CD4-positive, alpha-beta T cell treated with Interleukin-4 for 4 hours (primary cell): ENCODE measurements around the gene RNF38.
"Not testable (repeated sequence)": the region's sequence is repeated elsewhere in the genome, so short reads cannot be mapped to it uniquely, and the experiment has no call there.

ENCODE experiments used
- DNase-seq: peaks from one replicate; pipeline ENCODE4 v3.0.0-alpha.2; 2020

Gene RNF38

GRCh38 chr9:36402536-36402935 lies 2.5 kb upstream of the RNF38 start:
- no peak for DNase-seq

- DNase-seq, result no peak
These were observed 1.9 kb upstream of the RNF38 start for GRCh38 chr9:36401897-36402480.

GRCh38 chr9:36401164-36401740 lies 1.2 kb upstream of the RNF38 start:
- no peak for DNase-seq

- DNase-seq, result peak; percentile 87
These were observed 479 bp upstream of the RNF38 start for GRCh38 chr9:36400332-36401163.

- no peak for DNase-seq
These were observed 1.3 kb downstream of the RNF38 start for GRCh38 chr9:36398745-36399144.

GRCh38 chr9:36396985-36397384 lies 3.1 kb downstream of the RNF38 start:
- no peak for DNase-seq

- no peak for DNase-seq
These were observed 7.6 kb downstream of the RNF38 start for GRCh38 chr9:36392489-36392888.

GRCh38 chr9:36389590-36389989 lies 10.5 kb downstream of the RNF38 start:
- DNase-seq, result no peak

GRCh38 chr9:36386396-36386965 lies 13.6 kb downstream of the RNF38 start:
- not testable (repeated sequence) for DNase-seq

- DNase-seq, result no peak
These were observed 17.6 kb downstream of the RNF38 start for GRCh38 chr9:36382484-36382883.

- DNase-seq, result no peak
These were observed 35.5 kb downstream of the RNF38 start for GRCh38 chr9:36364577-36364976.

GRCh38 chr9:36363448-36363847 lies 36.6 kb downstream of the RNF38 start:
- no peak for DNase-seq

GRCh38 chr9:36358486-36358885 lies 41.6 kb downstream of the RNF38 start:
- no peak for DNase-seq

- no peak for DNase-seq
These were observed 42.4 kb downstream of the RNF38 start for GRCh38 chr9:36357639-36358038.

GRCh38 chr9:36346569-36346968 lies 53.5 kb downstream of the RNF38 start:
- no peak for DNase-seq

GRCh38 chr9:36345103-36345846 lies 54.8 kb downstream of the RNF38 start:
- no peak for DNase-seq

GRCh38 chr9:36341936-36342577 lies 58.0 kb downstream of the RNF38 start:
- no peak for DNase-seq

- no peak for DNase-seq
These were observed 62.2 kb downstream of the RNF38 start for GRCh38 chr9:36337865-36338264.

- no peak for DNase-seq
These were observed 63.1 kb downstream of the RNF38 start for GRCh38 chr9:36337002-36337401.

- no peak for DNase-seq
These were observed 63.8 kb downstream of the RNF38 start for GRCh38 chr9:36336131-36336907.

GRCh38 chr9:36332006-36332405 lies 68.1 kb downstream of the RNF38 start:
- DNase-seq, result no peak
